K562 (cell line): Measurements from ENCODE around the gene NBEA. TPM values are rescaled to one million over a fixed set of nuclear protein-coding genes. Genes with fewer than 3 reads are reported as not detected.

Experiments used
- ATAC-seq: fragments of 200-7000 bp; cut with Tn5 transposase; 3 replicates; pipeline ENCODE4 v1.9.1; 2020; ENCODE audit warnings: moderate library complexity
- BruUV-seq: library from RNA; stranded (reverse); fragments of 400-500 nt; replicated peaks from 2 replicates; lab custom pipeline; 2021; lab: Mats Ljungman, UMichigan
- CTCF ChIA-PET: fragments of 300-600 bp; formaldehyde crosslinking; extraction: SDS; loops from one replicate; lab custom pipeline; 2021; ENCODE audit warnings: low intra/inter-chr PET ratio; lab: Yijun Ruan, JAX
- POLR2A ChIA-PET: fragments of 300-600, 350-650 bp; sonication (Branson Sonifier 250); formaldehyde crosslinking; extraction: SDS; loops from one replicate; lab custom pipeline; 2021; ENCODE audit warnings: antibody characterized with exemption, inconsistent platforms; lab: Yijun Ruan, JAX
- DNase-seq, 4 experiments: peaks; one replicate each; pipeline versions ENCODE4 v3.0.0 to v3.0.0-alpha.2; 2011 to 2018; ENCODE audit warnings: low spot score in 3 of 4, mixed read lengths in 3 of 4; ENCODE audit errors: extremely low read depth in 1 of 4
- FAIRE-seq: peaks from 2 replicates; lab custom pipeline; 2011; peaks lifted over from hg19 to GRCh38; lab: Jason Lieb, UNC
- H2AFZ ChIP-seq: 2 replicates; pipeline ENCODE4 v1.6.0; 2011; ENCODE audit warnings: low read depth, low read length, control low read depth, inconsistent platforms
- H3K27ac ChIP-seq: fragments of 200-600 bp; 3 replicates; pipeline ENCODE4 v1.8.0; 2011; ENCODE audit warnings: low read depth, mild to moderate bottlenecking, control low read depth, inconsistent platforms, low read length, moderate library complexity, mixed read lengths; ENCODE audit errors: extremely low read depth
- H3K27me3 ChIP-seq, 2 experiments: fragments of 300-600 bp in 1 of 2; 2 replicates in 1 of 2; 3 replicates in 1 of 2; pipeline versions ENCODE4 v1.6.0 to v1.8.0; 2011; ENCODE audit warnings: inconsistent platforms in 2 of 2, low read length in 2 of 2, mild to moderate bottlenecking in 1 of 2, mixed read lengths in 1 of 2, moderate library complexity in 1 of 2; ENCODE audit not compliant: control insufficient read depth in 2 of 2, insufficient read depth in 2 of 2
- H3K36me3 ChIP-seq: fragments of 300-600 bp; 3 replicates; pipeline ENCODE4 v1.8.0; 2011; ENCODE audit warnings: mild to moderate bottlenecking, low read length, inconsistent platforms; ENCODE audit not compliant: control insufficient read depth, insufficient read depth
- H3K4me1 ChIP-seq, 2 experiments: fragments of 200-600 bp in 1 of 2; replicated peaks in 1 of 2; 2 replicates in 1 of 2; 3 replicates in 1 of 2; pipeline versions ENCODE4 v1.5.1 to v1.8.0; 2011; ENCODE audit warnings: inconsistent platforms in 2 of 2, low read length in 2 of 2, mild to moderate bottlenecking in 1 of 2, mixed read lengths in 1 of 2, moderate library complexity in 1 of 2; ENCODE audit not compliant: control insufficient read depth in 2 of 2, insufficient read depth in 2 of 2
- H3K4me2 ChIP-seq: 2 replicates; pipeline ENCODE4 v1.6.1; 2011; ENCODE audit warnings: low read length, control low read depth, inconsistent platforms, mixed read lengths; ENCODE audit not compliant: insufficient read depth
- H3K4me3 ChIP-seq: fragments of 200-600 bp; sonication (generic), shearing (Covaris generic); 2 replicates; pipeline ENCODE4 v1.5.1; 2016; ENCODE audit warnings: control low read depth, inconsistent platforms
- H3K79me2 ChIP-seq: fragments of 200-600 bp; 3 replicates; pipeline ENCODE4 v1.8.0; 2011; ENCODE audit warnings: low read length, inconsistent platforms; ENCODE audit not compliant: control insufficient read depth, insufficient read depth
- H3K9ac ChIP-seq, 2 experiments: 2 replicates each; pipeline versions ENCODE4 v1.6.0 to v1.6.1; 2011; ENCODE audit warnings: low read depth in 2 of 2, low read length in 2 of 2, control low read depth in 1 of 2, inconsistent platforms in 1 of 2, mild to moderate bottlenecking in 1 of 2, mixed read lengths in 1 of 2; ENCODE audit not compliant: insufficient read depth in 1 of 2
- H3K9me1 ChIP-seq: one replicate; pipeline ENCODE4 v1.6.0; 2011; ENCODE audit warnings: inconsistent platforms, mild to moderate bottlenecking, low read length, moderate library complexity; ENCODE audit not compliant: control insufficient read depth, insufficient read depth
- H3K9me3 ChIP-seq: replicated peaks from 2 replicates; pipeline ENCODE4 v1.5.1; 2011; ENCODE audit warnings: low read depth, low read length, inconsistent platforms; ENCODE audit not compliant: control insufficient read depth, insufficient read depth
- H4K20me1 ChIP-seq: replicated peaks from 2 replicates; pipeline ENCODE4 v1.6.1; 2011; ENCODE audit warnings: low read length, inconsistent platforms, mixed read lengths; ENCODE audit not compliant: control insufficient read depth, insufficient read depth
- ARHGAP35 ChIP-seq: fragments of 450-650 bp; IDR thresholded peaks from 2 replicates; pipeline ENCODE4 v1.6.1; 2018; ENCODE audit not compliant: partially characterized antibody
- CCNT2 ChIP-seq: IDR thresholded peaks from 2 replicates; pipeline ENCODE4 v1.6.1; 2011; ENCODE audit warnings: borderline replicate concordance, low read depth, mild to moderate bottlenecking, moderate library complexity, mixed read lengths, low read length; ENCODE audit not compliant: insufficient read length; ENCODE audit errors: extremely low read depth
- DLX4 ChIP-seq: fragments of 250-450 bp; sonication (Bioruptor Pico); IDR thresholded peaks from 2 replicates; pipeline ENCODE4 v1.6.1; 2021; ENCODE audit warnings: mild to moderate bottlenecking
- ESRRA ChIP-seq: fragments of 450-650 bp; IDR thresholded peaks from 2 replicates; pipeline ENCODE4 v1.6.1; 2014; ENCODE audit warnings: low read depth, mild to moderate bottlenecking, moderate library complexity, borderline replicate concordance
- HLTF ChIP-seq: fragments of 450-650 bp; IDR thresholded peaks from 2 replicates; pipeline ENCODE4 v1.6.1; 2016
- IFI16 ChIP-seq: fragments of 250-450 bp; sonication (Bioruptor Pico); IDR thresholded peaks from 2 replicates; pipeline ENCODE4 v2.1.2; 2022; ENCODE audit warnings: mild to moderate bottlenecking, inconsistent platforms
- KAT8 ChIP-seq: fragments of 450-650 bp; IDR thresholded peaks from 2 replicates; pipeline ENCODE4 v1.6.1; 2016; ENCODE audit warnings: low read depth, mild to moderate bottlenecking
- MTA1 ChIP-seq: fragments of 450-650 bp; IDR thresholded peaks from 2 replicates; pipeline ENCODE4 v1.6.1; 2017; ENCODE audit warnings: borderline replicate concordance
- PKNOX1 ChIP-seq: fragments of 450-650 bp; IDR thresholded peaks from 2 replicates; pipeline ENCODE4 v1.6.1; 2016
- POLR3A ChIP-seq: IDR thresholded peaks from 2 replicates; pipeline ENCODE4 v1.6.1; 2011; ENCODE audit warnings: borderline replicate concordance, mild to moderate bottlenecking, moderate library complexity; ENCODE audit not compliant: insufficient read length, insufficient read depth; ENCODE audit errors: extremely low read depth
- SMARCE1 ChIP-seq: fragments of 450-650 bp; IDR thresholded peaks from 2 replicates; pipeline ENCODE4 v1.7.1; 2016; ENCODE audit warnings: mild to moderate bottlenecking
- TRIM28 ChIP-seq: fragments of 450-650 bp; IDR thresholded peaks from 2 replicates; pipeline ENCODE4 v1.6.1; 2017
- ZNF146 ChIP-seq: IDR thresholded peaks from one replicate; pipeline ENCODE4 v1.6.1; 2018; ENCODE audit warnings: missing compliant biosample characterization; ENCODE audit not compliant: unreplicated experiment
- ZNF217 ChIP-seq: sonication (generic); formaldehyde crosslinking; IDR thresholded peaks from 2 replicates; pipeline ENCODE4 v1.8.0; 2022; ENCODE audit warnings: mild to moderate bottlenecking, missing genetic modification reagents
- WGBS: fragments of 100-300 bp; shearing (Covaris generic); methylation state at CpG from one replicate; pipeline ENCODE4 v1.1.6; 2016; ENCODE audit warnings: low coverage, mixed read lengths; ENCODE audit not compliant: insufficient coverage; ENCODE audit errors: missing lambda C conversion rate; 5-methylcytosine and 5-hydroxymethylcytosine counted together
- in situ Hi-C: fragments of 300-500 bp; cut with MboI; formaldehyde crosslinking; loops from 4 replicates; pipeline ENCODE4 v1.15.0; 2018; ENCODE audit warnings: inconsistent platforms, mixed read lengths
- intact Hi-C: fragments of 100-400 bp; cut with micrococcal nuclease; formaldehyde crosslinking; loops from 2 replicates; pipeline ENCODE4 v1.14.2; 2022
- polyA plus RNA-seq, 8 experiments: library from polyadenylated mRNA; depleted of rRNA in 4 of 8; stranded (reverse) in 5 of 8; unstranded in 3 of 8; fragments of >200 nt; fragmentation: Nextera tagmentation in 2 of 8; fragmentation: Illumina TruSeq in 1 of 8; extraction: Ambion mirVana in 2 of 8; extraction: Trizol in 1 of 8; gene quantifications; 2 replicates each; pipeline versions ENCODE4 v1.2.1 to v1.2.3, GENCODE V29; 2011 to 2014; ENCODE audit warnings: inconsistent platforms in 1 of 8, missing spikeins in 1 of 8
- total RNA-seq, 7 experiments: library from RNA; depleted of rRNA in 6 of 7; stranded (reverse); fragments of >200 nt in 6 of 7; fragmentation: Illumina TruSeq in 2 of 7; extraction: Trizol in 2 of 7; gene quantifications; 2 replicates each; pipeline versions ENCODE4 v1.2.1 to v1.2.3, GENCODE V29; 2011 to 2021; ENCODE audit warnings: low replicate concordance in 1 of 7

NBEA gene
- total and polyA plus RNA-seq, 9 of the 15 experiments (the other 6 are each of a cell fraction or from before 2014, with no cell fraction given) = 0.03 to 0.94 (median 0.05) TPM; not detected in 2

- no peak for TF ChIP-seq PKNOX1
- no peak for TF ChIP-seq ZNF217
- TF ChIP-seq ZNF146 (CRISPR knock-in tag) = no peak
- TF ChIP-seq MTA1 = no peak
- TF ChIP-seq ESRRA = no peak
- TF ChIP-seq SMARCE1 = no peak
- TF ChIP-seq TRIM28 = no peak
- no peak for TF ChIP-seq CCNT2
Measured at GRCh38 chr13:35469806-35470525, 527.9 kb downstream of the NBEA start (continued).

- no peak overlapping the region for H3K9ac ChIP-seq
- H3K9me1 ChIP-seq = no peaks in the 10 kb centered on the region
- ChIA-PET POLR2A (no interaction called here), CTCF (no interaction called here)
- ATAC-seq = no peak
- H3K4me1 ChIP-seq = no peaks in the 10 kb centered on the region
- H3K4me3 ChIP-seq = no peak overlapping the region
- H3K27me3 ChIP-seq = peaks cover 0 to 8% of the 10 kb centered on the region in 2 experiments; a peak in 2 of 5 replicates
- no peak for DNase-seq
- H4K20me1 ChIP-seq = no peaks in the 10 kb centered on the region
- FAIRE-seq = no peak
- 2% methylated on average over 39 of the region's 68 CpGs for WGBS
- H3K36me3 ChIP-seq = no peaks in the 10 kb centered on the region
- H3K4me2 ChIP-seq = no peak overlapping the region
- TF ChIP-seq ARHGAP35 (no peak), HLTF (no peak), POLR3A (no peak), KAT8 (no peak), DLX4 (CRISPR knock-in tag) (no peak), IFI16 (CRISPR knock-in tag) (no peak)
- BruUV-seq = no TSS peak
- no peaks in the 10 kb centered on the region for H3K79me2 ChIP-seq
- no peak overlapping the region for H3K27ac ChIP-seq
- intact Hi-C loops = no loop called here
- no peaks in the 10 kb centered on the region for H3K9me3 ChIP-seq
- in situ Hi-C loops = no loop called here
- H2AFZ ChIP-seq = no peak overlapping the region
Measured at GRCh38 chr13:35470671-35471661, 528.9 kb downstream of the NBEA start.
